AG10803 (cell line): ENCODE data around the gene DNAAF9.

ENCODE experiments used
- DNase-seq: peaks from one replicate; pipeline ENCODE4 v3.0.0; 2010; ENCODE audit warnings: low read depth
- H3K4me3 ChIP-seq: 2 replicates; pipeline ENCODE4 v1.5.1; 2011; ENCODE audit warnings: mild to moderate bottlenecking, low read length, control low read depth
- TF ChIP-seq, protein P1 (sequence below): conservative IDR thresholded peaks from 2 replicates; pipeline ENCODE4 v1.5.1; 2011; ENCODE audit warnings: mild to moderate bottlenecking, low read length, control low read depth, inconsistent platforms

Gene DNAAF9

DNA sequence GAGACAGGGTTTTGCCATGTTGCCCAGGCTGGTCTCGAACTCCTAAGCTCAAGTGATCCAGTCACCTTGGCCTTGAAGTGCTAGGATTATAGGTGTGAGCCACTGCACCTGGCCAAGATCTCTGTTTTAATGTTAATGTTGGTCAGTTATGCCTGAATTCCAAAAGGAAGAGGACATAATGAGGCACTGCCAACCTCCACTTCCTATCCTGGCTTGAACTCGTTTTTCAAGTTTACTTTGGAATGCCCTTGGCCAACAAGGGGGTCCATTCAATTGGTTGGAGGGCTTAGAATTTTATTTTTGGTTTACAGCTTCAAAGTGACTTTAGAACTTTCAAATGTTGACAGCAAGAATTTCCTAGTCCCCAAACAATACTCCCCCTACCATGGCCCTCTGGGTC lies 29.8 kb downstream of the DNAAF9 start:
- H3K4me3 ChIP-seq = no peak overlapping the region
- no peak for DNase-seq
- TF ChIP-seq, protein P1, sequence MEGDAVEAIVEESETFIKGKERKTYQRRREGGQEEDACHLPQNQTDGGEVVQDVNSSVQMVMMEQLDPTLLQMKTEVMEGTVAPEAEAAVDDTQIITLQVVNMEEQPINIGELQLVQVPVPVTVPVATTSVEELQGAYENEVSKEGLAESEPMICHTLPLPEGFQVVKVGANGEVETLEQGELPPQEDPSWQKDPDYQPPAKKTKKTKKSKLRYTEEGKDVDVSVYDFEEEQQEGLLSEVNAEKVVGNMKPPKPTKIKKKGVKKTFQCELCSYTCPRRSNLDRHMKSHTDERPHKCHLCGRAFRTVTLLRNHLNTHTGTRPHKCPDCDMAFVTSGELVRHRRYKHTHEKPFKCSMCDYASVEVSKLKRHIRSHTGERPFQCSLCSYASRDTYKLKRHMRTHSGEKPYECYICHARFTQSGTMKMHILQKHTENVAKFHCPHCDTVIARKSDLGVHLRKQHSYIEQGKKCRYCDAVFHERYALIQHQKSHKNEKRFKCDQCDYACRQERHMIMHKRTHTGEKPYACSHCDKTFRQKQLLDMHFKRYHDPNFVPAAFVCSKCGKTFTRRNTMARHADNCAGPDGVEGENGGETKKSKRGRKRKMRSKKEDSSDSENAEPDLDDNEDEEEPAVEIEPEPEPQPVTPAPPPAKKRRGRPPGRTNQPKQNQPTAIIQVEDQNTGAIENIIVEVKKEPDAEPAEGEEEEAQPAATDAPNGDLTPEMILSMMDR = no peak

DNA sequence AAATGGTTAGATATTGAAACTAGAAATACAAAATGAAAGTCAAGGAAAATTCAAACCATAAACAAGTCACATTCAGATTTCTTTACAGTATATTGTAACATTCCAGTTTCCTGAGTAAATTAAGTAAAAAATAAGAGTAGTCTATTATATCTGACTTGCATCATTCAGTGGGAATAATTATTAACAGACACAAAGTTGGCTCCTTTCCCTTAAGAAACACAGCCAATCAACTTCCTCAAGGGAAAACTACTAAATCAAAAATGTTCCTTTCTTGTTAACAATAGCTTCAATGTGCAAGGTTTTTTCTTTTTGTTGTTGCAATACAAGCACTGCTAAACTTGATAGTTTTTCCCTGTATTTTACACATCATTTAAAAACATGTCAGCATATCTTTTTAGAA lies 33.2 kb downstream of the DNAAF9 start:
- TF ChIP-seq, protein P1 = no peak
- H3K4me3 ChIP-seq = no peak overlapping the region
- peak; percentile 82 for DNase-seq

DNA sequence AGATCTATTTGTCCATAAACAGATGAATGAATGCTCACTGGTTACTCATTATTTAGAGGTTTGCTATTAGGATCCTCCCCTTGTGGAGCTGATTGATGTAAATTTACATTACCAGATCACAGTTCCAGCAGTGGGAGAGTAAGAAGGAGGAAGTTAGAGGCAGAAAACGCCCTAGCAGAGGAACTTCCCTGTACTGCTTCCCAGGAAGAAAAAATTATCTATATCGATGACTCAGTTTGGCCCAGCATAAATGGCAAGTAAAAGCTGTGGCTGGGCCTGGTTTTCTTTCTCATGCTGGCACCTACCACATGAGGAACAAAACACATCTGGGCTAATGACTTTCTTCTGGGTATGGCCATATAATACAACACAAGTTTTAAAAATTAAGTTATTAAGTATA lies 35.7 kb downstream of the DNAAF9 start:
- TF ChIP-seq, protein P1 = no peak
- no peak for DNase-seq
- no peak overlapping the region for H3K4me3 ChIP-seq

DNA sequence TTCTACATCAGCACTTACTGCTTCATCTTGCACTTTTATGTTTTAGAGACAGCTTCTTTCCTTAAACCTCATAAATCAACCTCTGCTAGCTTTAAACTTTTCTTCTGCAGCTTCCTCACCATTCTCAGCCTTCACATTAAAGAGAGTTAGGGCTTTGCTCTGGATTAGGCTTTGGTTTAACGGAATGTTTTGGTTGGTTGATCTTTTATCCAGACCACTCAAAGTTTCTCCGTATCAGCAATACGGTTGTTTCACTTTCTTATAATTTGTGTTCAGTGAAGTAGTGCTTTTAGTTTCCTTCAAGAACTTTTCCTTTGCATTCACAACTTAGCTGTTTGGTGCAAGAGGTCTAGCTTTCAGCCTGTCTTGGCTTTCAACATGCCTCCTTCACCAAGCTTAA lies 40.4 kb downstream of the DNAAF9 start:
- TF ChIP-seq, protein P1 = no peak
- DNase-seq = no peak
- H3K4me3 ChIP-seq = no peak overlapping the region

DNA sequence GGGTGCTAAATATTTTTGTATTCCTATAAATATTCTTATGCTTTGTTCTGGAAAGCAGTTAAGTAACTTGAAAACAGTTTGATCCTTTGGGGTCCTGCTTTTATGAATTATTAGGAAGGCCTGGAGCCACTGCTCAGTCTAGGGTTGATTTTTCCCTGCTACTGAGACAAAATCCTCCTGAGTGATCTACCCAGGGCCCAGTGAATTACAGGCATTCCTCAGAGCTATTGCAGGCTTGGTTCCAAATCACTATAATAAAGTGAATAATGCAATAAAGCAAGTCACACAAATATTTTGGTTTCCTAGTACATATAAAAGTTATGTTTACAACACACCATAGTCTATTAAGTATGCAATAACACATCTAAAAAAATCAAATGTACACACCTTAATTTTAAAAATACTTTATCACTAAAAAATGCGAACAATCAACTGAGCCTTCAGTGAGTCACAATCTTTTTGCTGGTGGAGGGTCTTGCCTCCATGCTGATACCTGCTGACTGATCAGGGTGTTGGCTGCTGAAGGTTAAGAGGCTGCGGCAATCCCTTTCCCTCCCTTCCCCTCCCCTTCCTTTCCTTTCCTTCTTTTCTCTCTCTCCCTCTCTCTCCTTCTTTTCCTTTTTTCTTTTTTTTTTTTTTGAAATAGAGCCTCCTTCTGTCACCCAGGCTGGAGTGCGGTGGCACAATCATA lies 43.0 kb downstream of the DNAAF9 start:
- TF ChIP-seq, protein P1 = no peak
- peak; percentile 42 for DNase-seq
- H3K4me3 ChIP-seq = no peak overlapping the region

DNA sequence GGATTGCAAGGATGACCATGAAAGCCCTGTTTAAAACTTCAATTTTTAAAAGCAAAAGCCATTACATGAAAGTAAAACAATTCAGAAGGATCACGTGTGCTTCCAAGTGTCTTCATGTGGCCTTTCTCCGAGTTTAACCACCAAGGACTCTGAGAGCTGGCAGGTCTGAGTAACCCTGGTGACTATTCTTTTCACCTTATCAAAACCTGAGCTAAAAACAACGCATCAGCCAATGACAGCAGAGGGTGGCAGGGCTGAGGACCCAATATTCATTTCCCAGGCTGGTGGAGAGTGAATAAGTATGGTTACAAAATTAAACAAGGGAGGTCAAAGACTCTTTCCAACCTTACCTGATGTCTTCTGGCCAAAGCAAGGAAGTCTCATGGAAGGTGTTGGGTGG lies 46.7 kb downstream of the DNAAF9 start:
- H3K4me3 ChIP-seq = no peak overlapping the region
- DNase-seq = no peak
- TF ChIP-seq, protein P1 = no peak

DNA sequence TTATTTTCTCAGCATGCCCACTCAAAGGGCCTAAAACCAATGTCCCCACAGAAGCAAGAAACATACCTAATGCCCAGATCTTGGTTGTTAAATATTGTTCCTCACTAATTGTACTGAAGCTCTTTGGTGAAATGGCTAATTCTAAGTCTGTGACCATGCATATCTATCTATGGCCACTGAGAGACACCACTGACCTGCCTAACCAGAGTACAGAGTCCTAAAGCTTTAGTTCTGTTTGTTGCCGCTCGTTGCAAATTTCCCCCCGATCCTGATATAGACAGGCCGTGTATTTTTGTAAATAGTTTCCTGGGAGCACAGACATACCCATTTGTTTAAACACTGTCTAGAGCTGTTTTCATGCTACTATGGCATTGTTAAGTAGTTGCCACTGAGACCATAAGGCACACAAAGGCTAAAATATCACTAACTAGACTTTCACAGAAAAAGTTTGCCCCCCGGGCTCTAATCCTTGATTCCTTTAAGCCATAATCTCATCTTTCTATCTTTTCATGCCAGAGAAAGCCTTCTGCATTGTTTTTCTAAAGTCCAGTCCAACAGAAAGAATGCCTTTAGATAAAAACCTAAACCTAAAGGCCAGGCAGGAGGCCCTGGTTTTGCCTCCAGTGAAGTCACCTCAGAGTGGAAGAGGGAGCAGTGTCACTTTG lies 48.7 kb downstream of the DNAAF9 start:
- TF ChIP-seq, protein P1 = no peak
- DNase-seq = no peak
- no peak overlapping the region for H3K4me3 ChIP-seq
